ENCODE results near the gene ELF4. TPM values are rescaled to one million over a fixed set of nuclear protein-coding genes. Genes with fewer than 3 reads are reported as not detected.

The ELF4 gene
- total RNA-seq, 1 donor from 2014 or later = 31.2 TPM

- Histone ChIP-seq H2AFZ (ENCODE audit: low read depth, low read length) (no peak overlapping the region), H4K20me1 (ENCODE audit: insufficient read depth, low read length) (peaks cover 54% of the 10 kb centered on the region), H3K4me1 (ENCODE audit: insufficient read depth, low read length) (no peaks in the 10 kb centered on the region), H3K4me2 (ENCODE audit: low read length) (no peak overlapping the region), H3K9ac (ENCODE audit: low read length) (no peak overlapping the region), H3K4me3 (ENCODE audit: insufficient read depth, low read depth, low read length) (no peak overlapping the region), H3K27ac (ENCODE audit: low read depth, low read length) (no peak overlapping the region), H3K27me3 (ENCODE audit: insufficient read depth, low read length) (no peaks in the 10 kb centered on the region), H3K36me3 (ENCODE audit: insufficient read depth, low read length) (no peaks in the 10 kb centered on the region), H3K9me3 (ENCODE audit: insufficient read depth, low read depth, low read length) (no peaks in the 10 kb centered on the region), H3K79me2 (ENCODE audit: insufficient read depth, low read length) (peaks cover 64% of the 10 kb centered on the region)
- TF ChIP-seq EZH2 (IDR thresholded peaks at IDR 0.05; ENCODE audit: insufficient read depth, low read length) (no peak), CTCF (IDR thresholded peaks at IDR 0.05; ENCODE audit: insufficient read depth, low read depth, low read length) (no peak)
- peak; percentile 50 for FAIRE-seq
- no peak overlapping the region for H3K4me3 Mint-ChIP-seq (ENCODE audit: unreplicated experiment)
- H3K27ac Mint-ChIP-seq (ENCODE audit: unreplicated experiment) = no peak overlapping the region
- no peak for DNase-seq (ENCODE audit: low read depth)
- no peaks in the 10 kb centered on the region for H3K27me3 Mint-ChIP-seq (ENCODE audit: low read depth, unreplicated experiment)
- H3K4me1 Mint-ChIP-seq (ENCODE audit: low read depth, unreplicated experiment) = peaks cover 2% of the 10 kb centered on the region
- H3K36me3 Mint-ChIP-seq (ENCODE audit: low read depth, unreplicated experiment) = no peaks in the 10 kb centered on the region
- no peaks in the 10 kb centered on the region for H3K9me3 Mint-ChIP-seq (ENCODE audit: unreplicated experiment)
Observed at GRCh38 chrX:130100180-130100579, 10.1 kb downstream of the ELF4 start.

- DNase-seq (ENCODE audit: low read depth) (no peak), FAIRE-seq (no peak)
- Mint-ChIP-seq H3K27me3 (ENCODE audit: low read depth, unreplicated experiment) (no peaks in the 10 kb centered on the region), H3K9me3 (ENCODE audit: unreplicated experiment) (no peaks in the 10 kb centered on the region), H3K36me3 (ENCODE audit: low read depth, unreplicated experiment) (no peaks in the 10 kb centered on the region), H3K27ac (ENCODE audit: unreplicated experiment) (no peak overlapping the region), H3K4me1 (ENCODE audit: low read depth, unreplicated experiment) (peaks cover 2% of the 10 kb centered on the region), H3K4me3 (ENCODE audit: unreplicated experiment) (no peak overlapping the region)
- H3K4me3 ChIP-seq (ENCODE audit: insufficient read depth, low read depth, low read length) = no peak overlapping the region
- peaks cover 52% of the 10 kb centered on the region for H3K79me2 ChIP-seq (ENCODE audit: insufficient read depth, low read length)
- H3K4me2 ChIP-seq (ENCODE audit: low read length) = no peak overlapping the region
- no peaks in the 10 kb centered on the region for H3K9me3 ChIP-seq (ENCODE audit: insufficient read depth, low read depth, low read length)
- no peaks in the 10 kb centered on the region for H3K36me3 ChIP-seq (ENCODE audit: insufficient read depth, low read length)
- H3K27me3 ChIP-seq (ENCODE audit: insufficient read depth, low read length) = no peaks in the 10 kb centered on the region
- TF ChIP-seq CTCF (IDR thresholded peaks at IDR 0.05; ENCODE audit: insufficient read depth, low read depth, low read length) = no peak
- no peak for TF ChIP-seq EZH2 (IDR thresholded peaks at IDR 0.05; ENCODE audit: insufficient read depth, low read length)
- no peaks in the 10 kb centered on the region for H3K4me1 ChIP-seq (ENCODE audit: insufficient read depth, low read length)
- peaks cover 44% of the 10 kb centered on the region for H4K20me1 ChIP-seq (ENCODE audit: insufficient read depth, low read length)
- no peak overlapping the region for H2AFZ ChIP-seq (ENCODE audit: low read depth, low read length)
- H3K27ac ChIP-seq (ENCODE audit: low read depth, low read length) = no peak overlapping the region
- no peak overlapping the region for H3K9ac ChIP-seq (ENCODE audit: low read length)
Observed at GRCh38 chrX:130098210-130098552, 12.1 kb downstream of the ELF4 start.

GRCh38 chrX:130097507-130098209 is 12.6 kb downstream of the ELF4 start:
- peaks cover 2% of the 10 kb centered on the region for H3K4me1 Mint-ChIP-seq (ENCODE audit: low read depth, unreplicated experiment)
- Histone ChIP-seq H3K4me3 (ENCODE audit: insufficient read depth, low read depth, low read length) (no peak overlapping the region), H3K27me3 (ENCODE audit: insufficient read depth, low read length) (no peaks in the 10 kb centered on the region), H3K9ac (ENCODE audit: low read length) (no peak overlapping the region), H3K9me3 (ENCODE audit: insufficient read depth, low read depth, low read length) (no peaks in the 10 kb centered on the region), H4K20me1 (ENCODE audit: insufficient read depth, low read length) (peaks cover 41% of the 10 kb centered on the region), H3K36me3 (ENCODE audit: insufficient read depth, low read length) (no peaks in the 10 kb centered on the region), H2AFZ (ENCODE audit: low read depth, low read length) (no peak overlapping the region), H3K4me1 (ENCODE audit: insufficient read depth, low read length) (no peaks in the 10 kb centered on the region), H3K27ac (ENCODE audit: low read depth, low read length) (no peak overlapping the region), H3K79me2 (ENCODE audit: insufficient read depth, low read length) (peaks cover 47% of the 10 kb centered on the region), H3K4me2 (ENCODE audit: low read length) (no peak overlapping the region)
- no peaks in the 10 kb centered on the region for H3K27me3 Mint-ChIP-seq (ENCODE audit: low read depth, unreplicated experiment)
- TF ChIP-seq EZH2 (IDR thresholded peaks at IDR 0.05; ENCODE audit: insufficient read depth, low read length) (no peak), CTCF (IDR thresholded peaks at IDR 0.05; ENCODE audit: insufficient read depth, low read depth, low read length) (no peak)
- no peak for DNase-seq (ENCODE audit: low read depth)
- H3K27ac Mint-ChIP-seq (ENCODE audit: unreplicated experiment) = no peak overlapping the region
- H3K9me3 Mint-ChIP-seq (ENCODE audit: unreplicated experiment) = no peaks in the 10 kb centered on the region
- H3K4me3 Mint-ChIP-seq (ENCODE audit: unreplicated experiment) = no peak overlapping the region
- H3K36me3 Mint-ChIP-seq (ENCODE audit: low read depth, unreplicated experiment) = peaks cover 2% of the 10 kb centered on the region
- FAIRE-seq = no peak
